G401 (cell line): Measurements from ENCODE around the gene BTBD19. TPM values are rescaled to one million over a fixed set of nuclear protein-coding genes. Genes with fewer than 3 reads are reported as not detected.
"Not testable (repeated sequence)": the region's sequence is repeated elsewhere in the genome, so short reads cannot be mapped to it uniquely, and the experiment has no call there.

ENCODE experiments used
- DNase-seq: peaks from one replicate; pipeline ENCODE4 v3.0.0-alpha.2; 2015; ENCODE audit warnings: low spot score
- in situ Hi-C: cut with HindIII; loops from 2 replicates; pipeline ENCODE4 v1.10.0; 2016; ENCODE audit warnings: low sequenced_read_pairs, mixed read lengths
- total RNA-seq: library from RNA; depleted of rRNA; stranded (reverse); fragments of >200 nt; shearing (Covaris generic); gene quantifications from 2 replicates; pipeline ENCODE4 v1.2.3, GENCODE V29; 2014

The BTBD19 gene
- total RNA-seq, 1 experiment from 2014 or later, result 1.1 TPM

- in situ Hi-C loops, result no loop called here
- peak; percentile 58 for DNase-seq
These were observed 22.0 kb upstream of the BTBD19 start for GRCh38 chr1:44786138-44786840.

GRCh38 chr1:44786841-44787426 lies 21.4 kb upstream of the BTBD19 start:
- DNase-seq, result no peak
- in situ Hi-C loops, result no loop called here

GRCh38 chr1:44787506-44787905 lies 20.8 kb upstream of the BTBD19 start:
- no peak for DNase-seq
- in situ Hi-C loops, result no loop called here

- DNase-seq, result no peak
- in situ Hi-C loops, result no loop called here
These were observed 20.0 kb upstream of the BTBD19 start, which contains the start of gene BEST4 for GRCh38 chr1:44788120-44788860. Gene BEST4, minus strand, starts transcription at chr1:44788170. Its CDS starts 465 bp downstream, at chr1:44787705.

GRCh38 chr1:44790968-44791801 lies 17.1 kb upstream of the BTBD19 start:
- DNase-seq, result no peak
- in situ Hi-C loops, result no loop called here

GRCh38 chr1:44792736-44793502 lies 15.4 kb upstream of the BTBD19 start:
- in situ Hi-C loops, result no loop called here
- no peak for DNase-seq

- DNase-seq, in situ Hi-C loops: not testable (repeated sequence)
These were observed 10.4 kb upstream of the BTBD19 start for GRCh38 chr1:44797886-44798285.

- in situ Hi-C loops, result no loop called here
- no peak for DNase-seq
These were observed 9.6 kb upstream of the BTBD19 start for GRCh38 chr1:44798481-44799365.

- in situ Hi-C loops, result no loop called here
- DNase-seq, result peak; percentile 99
These were observed 8.3 kb upstream of the BTBD19 start, which contains the start of gene PLK3 for GRCh38 chr1:44799770-44800584. Gene PLK3, plus strand, starts transcription at chr1:44800377. Its CDS starts 87 bp downstream, at chr1:44800464.

GRCh38 chr1:44801491-44802305 lies 6.6 kb upstream of the BTBD19 start:
- in situ Hi-C loops, result no loop called here
- DNase-seq, result no peak

- DNase-seq, result no peak
- in situ Hi-C loops, result no loop called here
These were observed 5.8 kb upstream of the BTBD19 start for GRCh38 chr1:44802306-44803061.

- in situ Hi-C loops, result no loop called here
- DNase-seq, result no peak
These were observed 5.3 kb upstream of the BTBD19 start for GRCh38 chr1:44803062-44803311.

- DNase-seq, result no peak
These were observed 4.8 kb upstream of the BTBD19 start for GRCh38 chr1:44803312-44804095.

GRCh38 chr1:44805311-44806024 lies 2.9 kb upstream of the BTBD19 start:
- in situ Hi-C loops, result no loop called here
- no peak for DNase-seq

More at GRCh38 chr1:44803312-44804095, 4.8 kb upstream of the BTBD19 start:
- in situ Hi-C loops, result no loop called here
